Mesenteric fat pad (tissue), 1 donor: Measurements from ENCODE around the gene BATF. TPM values are rescaled to one million over a fixed set of nuclear protein-coding genes. Genes with fewer than 3 reads are reported as not detected.

Source experiments
- DNase-seq: peaks from one replicate; pipeline ENCODE4 v3.0.0-alpha.2; 2020; ENCODE audit warnings: low spot score
- total RNA-seq: library from RNA; stranded (reverse); fragmentation: NEBNext Ultra II Directional; extraction: Animal tissue kit (Norgen Biotek cat#: 25700); gene quantifications from one replicate; pipeline ENCODE4 v1.2.1, GENCODE V29; 2021
- donor health status: DM: yes; HTN: yes; CAD: no.

BATF gene
- total RNA-seq, 1 donor from 2014 or later, result 8.1 TPM

DNA sequence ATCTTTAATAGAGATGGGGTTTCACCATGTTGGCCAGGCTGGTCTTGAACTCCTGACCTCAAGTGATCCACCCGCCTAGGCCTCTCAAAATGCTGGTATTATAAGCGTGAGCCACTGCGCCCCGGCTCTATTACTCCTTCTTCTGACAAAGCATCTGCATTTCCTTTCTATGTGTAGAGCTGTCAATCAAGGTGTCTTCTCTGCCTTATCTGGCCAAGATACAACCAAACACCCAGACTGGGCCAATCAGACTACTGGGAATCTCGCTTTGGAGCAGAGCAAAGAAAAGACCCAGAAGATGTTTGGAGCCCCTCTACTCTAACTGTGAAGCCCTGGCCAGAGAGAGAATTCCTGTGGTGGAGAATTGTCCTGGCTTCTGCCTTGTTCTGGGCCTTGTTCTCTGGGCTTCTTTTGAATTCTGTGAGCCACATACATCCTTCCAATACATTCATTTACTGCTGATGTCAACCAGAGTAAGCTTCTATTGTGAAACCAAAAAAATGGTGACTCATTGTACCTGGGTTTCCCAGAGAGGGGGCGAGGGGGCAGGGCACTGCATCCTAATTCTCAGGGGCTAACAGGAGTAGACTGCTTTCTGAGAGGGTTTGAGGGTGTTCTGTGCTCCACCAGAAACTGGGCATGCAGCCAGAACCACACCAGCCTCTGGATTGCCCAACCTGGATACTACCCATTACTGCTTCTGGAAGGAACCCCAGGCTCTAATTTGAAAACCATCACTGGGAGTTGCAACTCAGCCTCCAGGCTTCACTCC is 37.4 kb downstream of the BATF start:
- no peak for DNase-seq

DNA sequence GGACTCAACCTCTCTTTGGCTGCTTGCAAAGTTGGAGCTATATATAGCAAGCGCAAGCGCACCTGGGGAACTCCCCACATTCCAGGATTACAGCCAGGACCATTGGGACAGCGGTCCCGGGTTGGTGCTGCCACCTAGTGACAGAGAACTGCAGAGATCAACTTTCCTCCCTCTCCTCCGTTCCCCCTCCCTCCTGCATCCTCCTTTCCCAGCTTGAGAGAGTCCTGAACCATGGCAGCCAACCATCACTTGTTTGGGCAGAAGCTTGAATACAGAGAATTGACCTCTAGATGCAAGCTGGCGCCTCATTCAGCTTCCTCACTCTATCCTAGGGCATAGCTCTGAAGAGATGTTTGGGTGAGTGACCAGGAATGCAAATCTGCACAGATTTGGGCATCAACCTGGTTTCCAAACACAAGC is 38.8 kb downstream of the BATF start:
- DNase-seq, result no peak

DNA sequence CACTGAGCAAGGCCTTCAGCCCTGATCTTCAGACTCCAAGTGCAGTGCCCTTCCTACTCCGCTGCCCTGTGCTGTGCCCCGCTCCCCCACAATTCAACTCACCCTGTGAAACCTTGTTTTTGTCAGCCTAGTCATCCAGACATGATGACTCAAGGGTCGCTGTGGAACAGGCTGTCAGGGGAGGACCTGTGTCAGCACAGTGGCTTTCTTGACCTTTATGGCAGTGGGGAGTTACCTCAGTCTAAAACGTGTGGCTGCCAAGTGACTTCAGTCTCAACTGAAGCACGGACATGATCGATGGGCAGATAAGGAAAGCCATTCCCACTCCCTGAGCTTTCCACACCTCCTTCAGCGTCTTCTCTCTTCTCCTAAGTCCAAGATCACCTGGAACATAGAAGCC is 39.8 kb downstream of the BATF start:
- DNase-seq, result no peak

DNA sequence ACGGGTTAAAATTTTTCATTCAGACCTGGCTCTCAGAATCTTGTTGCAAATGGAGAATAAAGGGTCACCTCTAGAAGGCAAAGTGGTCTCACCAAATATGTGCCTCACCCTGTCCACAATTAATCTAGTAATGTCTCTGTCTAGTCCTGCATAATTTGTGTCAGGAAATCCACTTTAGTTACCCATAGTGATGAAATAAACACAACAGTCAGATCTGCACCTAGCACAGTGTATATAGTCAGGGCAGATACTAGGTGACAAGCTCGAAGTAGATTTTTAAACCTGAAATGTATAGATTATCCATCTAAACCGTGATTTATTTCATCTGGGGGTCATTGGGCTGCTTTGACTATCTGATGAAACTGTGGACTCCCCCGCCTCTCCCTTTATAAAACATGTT is 40.2 kb downstream of the BATF start:
- no peak for DNase-seq

DNA sequence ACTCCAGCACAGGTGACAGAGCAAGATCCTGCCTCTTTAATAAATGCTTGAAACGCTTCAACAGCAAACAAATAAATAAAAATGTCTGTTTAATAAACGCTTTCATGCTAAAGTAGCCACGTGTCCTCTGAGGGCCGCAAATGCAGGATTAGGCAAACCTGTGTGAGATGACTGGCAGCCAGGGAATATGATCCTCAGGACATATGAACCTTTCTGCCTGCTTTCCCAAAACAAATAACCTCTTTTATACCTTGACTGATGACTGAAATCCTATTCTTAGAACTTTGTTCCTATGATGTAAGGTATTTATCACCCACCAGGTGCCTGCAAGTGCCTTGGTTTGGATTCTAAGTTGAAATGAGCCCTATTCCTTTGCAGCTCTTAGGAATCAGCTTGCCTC is 41.7 kb downstream of the BATF start:
- DNase-seq, result no peak

DNA sequence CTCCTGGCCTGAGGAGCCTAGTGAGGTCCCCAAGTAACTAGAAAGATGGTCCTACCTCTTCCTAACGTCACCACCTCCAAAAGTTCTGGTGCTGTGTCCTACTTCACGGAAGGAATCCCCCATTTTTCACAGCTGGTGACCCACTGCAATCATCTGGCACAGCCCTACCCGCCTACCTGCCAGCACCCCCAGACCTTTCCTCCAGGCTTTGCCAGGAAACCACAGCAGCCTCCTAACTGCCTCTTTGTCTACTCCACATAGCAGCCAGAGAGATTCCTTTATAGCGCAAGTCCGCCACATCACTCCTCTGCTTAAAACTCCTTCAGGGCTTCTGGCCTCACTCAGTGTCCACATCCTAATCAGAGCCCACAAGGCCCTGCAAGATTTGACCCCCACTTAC is 42.8 kb downstream of the BATF start:
- no peak for DNase-seq

DNA sequence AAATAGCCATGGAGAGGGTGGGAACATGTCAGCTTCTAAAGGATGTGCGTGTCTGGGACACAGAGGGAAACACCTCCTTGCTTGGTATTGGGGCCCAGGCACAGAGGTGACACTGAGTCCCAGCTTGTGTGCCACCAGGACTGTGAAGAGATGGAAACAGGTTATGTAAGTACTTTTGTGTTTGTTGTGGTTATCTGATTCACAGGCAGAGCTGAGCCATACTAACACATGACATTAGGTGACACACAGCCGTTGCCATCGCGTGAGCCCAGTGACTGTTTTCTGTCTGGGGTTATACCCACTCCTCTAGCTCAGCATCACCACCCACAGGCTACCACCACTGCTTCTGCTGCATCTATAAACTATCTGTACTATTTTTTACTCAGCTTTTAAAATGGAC is 44.1 kb downstream of the BATF start:
- no peak for DNase-seq

DNA sequence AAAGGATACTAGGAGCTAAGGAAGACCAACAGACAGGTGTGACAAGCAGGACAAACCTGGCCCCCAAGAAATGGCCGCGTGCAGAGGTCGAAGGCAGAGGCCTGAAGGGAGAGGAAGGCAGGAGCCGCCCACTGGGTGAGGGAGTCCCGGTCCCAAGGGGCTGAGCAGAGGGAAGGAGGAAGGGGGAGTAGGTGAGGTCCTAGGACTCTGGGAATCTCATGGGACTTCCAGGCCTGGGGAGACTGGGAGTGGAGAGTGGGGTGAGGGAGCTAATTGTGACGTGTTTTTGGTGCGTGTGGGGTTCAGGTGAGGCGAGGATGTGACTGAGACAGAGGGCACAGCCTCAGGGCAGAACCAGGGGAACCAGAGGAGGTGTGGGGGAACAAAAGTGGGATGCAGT is 44.5 kb downstream of the BATF start:
- DNase-seq, result no peak

DNA sequence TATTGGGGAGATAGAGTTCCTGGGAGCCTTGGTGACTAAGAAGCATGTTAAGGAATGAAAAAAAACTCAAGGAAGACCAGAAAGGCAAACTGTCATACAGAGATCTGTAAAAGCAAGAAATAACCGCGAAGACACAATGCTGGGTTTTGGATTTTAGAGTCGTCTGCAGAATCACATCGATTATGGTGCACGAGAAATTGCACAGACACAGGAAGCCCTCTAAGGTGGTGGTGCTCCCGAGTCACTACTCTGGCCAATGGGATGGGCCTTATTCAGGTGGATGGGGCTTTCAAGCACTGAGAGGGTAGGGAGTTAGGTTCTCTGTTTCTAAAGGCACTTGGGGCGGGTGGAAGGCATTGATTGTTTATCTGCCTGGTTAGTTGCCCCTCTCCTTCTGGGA is 45.9 kb downstream of the BATF start:
- no peak for DNase-seq

DNA sequence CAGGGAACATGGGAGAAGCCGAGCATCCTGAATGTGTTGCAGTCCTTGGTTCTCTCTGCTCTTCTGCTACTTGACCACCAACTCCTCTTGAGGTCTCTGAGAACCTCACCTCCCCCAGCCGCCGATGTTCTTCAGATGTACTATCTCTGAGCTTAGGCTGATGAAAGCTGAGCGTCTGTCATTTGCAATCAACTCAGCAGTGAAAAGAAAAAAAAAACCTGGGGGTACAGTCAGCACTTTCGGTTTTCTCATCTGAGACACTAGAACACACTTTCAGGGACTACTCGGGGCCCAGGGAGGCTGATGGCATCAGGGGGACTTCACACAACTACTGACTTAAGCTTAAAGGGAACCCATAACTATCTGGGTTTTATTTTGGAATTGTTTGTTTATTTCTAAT is 46.5 kb downstream of the BATF start:
- DNase-seq, result no peak

DNA sequence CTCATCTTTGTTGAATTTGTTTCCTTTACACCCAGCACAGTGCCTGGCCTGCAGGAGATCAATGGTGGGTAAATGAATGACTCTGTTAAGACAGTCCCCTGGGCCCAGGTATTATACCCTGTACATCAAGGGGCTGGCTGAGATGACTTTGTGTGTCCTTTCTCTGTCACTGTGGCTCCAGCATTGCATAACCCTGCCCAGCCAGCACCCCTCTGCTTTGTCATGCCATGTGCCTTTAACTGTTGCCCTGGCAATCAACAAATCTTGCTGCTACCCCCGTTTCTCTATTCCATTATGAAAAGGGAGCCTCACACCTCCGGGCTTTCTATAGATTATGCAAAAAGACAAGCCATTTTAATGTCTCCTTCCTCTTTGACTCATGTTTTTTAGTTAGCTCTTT is 48.5 kb downstream of the BATF start:
- DNase-seq, result no peak

DNA sequence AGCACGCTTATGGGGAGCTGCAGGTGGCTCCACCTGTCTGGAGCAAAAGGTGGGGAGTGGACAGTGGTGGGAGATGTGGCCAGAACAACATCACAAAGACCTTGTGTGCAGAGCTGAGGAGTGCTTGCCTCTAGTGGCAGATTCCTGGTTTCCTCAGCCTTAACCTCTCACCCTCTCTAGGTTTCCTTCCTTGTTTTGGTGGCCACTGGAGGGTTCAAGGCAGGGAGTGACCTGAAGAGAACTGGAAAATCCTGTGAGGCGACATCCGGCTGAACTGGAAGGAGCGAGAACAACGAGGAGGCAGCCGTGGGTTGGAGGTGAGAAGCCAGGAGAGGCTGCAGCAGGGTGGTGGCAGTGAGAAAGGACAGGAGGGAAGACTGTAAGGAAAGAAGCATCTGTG is 49.8 kb downstream of the BATF start:
- DNase-seq, result no peak

DNA sequence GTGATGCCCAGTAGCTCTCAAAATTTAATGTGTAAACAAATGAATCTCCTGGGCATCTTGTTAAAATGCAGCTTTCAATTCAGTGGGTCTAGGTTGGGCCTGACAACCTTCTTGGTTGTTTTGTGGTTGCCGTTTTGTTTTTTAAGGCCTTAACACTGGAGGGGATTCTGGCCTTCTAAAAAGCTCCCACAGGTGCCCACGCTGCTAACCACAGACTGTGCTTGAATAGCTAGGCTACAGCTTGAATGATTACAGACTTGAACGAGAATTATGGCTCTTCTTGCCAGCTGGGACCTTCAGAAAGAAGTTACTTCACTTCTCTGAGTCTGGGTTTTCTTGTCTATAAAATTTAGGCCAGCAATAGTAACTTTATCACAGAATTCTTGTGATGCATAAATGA is 54.8 kb downstream of the BATF start:
- DNase-seq, result no peak

DNA sequence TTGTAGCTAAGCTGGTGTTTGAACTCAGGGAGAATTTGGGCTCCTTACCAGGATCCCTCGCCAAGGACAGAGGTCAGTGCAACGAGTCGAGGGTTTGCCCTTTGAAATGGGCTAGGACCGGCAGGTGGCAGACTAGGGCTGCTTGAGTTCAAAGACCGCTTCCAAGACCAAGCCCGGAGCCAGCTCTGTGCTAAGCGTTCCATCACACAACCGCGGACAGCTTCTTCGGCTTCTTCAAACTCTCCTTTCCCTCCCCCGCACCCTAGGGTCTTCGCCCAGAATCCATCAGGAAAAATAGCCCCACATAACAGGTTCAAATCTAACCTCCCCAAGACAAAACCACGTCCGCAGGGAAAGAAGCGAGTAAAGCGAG is 55.4 kb downstream of the BATF start:
- DNase-seq, result peak; percentile 92

DNA sequence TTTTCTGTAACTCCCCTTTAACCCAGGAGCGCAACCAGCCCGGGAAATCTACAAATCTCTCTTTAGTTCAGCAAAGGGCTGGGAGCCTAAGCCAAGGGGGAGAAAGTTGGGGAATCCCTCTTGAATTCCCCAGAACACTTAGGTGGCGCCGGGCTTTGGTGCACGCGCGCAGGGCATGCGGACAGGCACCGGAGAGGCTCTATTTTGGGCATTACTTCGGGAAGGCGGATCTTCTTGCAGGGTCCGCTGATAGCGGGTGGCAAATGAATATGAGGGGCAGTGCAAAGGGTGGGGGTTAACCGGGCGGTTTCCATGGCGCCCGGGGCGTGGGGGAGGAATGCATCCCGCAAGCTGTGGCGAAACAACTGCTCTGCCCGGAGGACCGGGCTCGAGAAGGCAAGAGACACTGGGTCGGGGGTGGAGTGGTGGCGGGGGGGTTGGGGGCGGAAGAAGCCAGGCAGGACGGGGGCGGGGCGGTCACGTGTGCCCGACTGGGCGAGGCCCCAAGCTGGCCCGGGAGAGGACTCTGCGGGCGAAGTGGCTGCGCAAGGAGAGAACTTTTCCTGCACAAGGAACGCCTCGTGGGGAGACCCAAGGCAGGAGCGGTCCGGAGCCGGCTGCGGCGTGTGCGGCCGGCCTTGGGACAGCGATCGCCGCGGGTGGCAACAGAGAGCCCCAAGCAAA is 56.0 kb downstream of the BATF start, which contains the start of gene FLVCR2:
TSS of gene FLVCR2 (plus strand) at position 519 of the 684 bp plus-strand sequence. CDS start 353 bp downstream, outside the sequence.
- DNase-seq, result peak; percentile 92

DNA sequence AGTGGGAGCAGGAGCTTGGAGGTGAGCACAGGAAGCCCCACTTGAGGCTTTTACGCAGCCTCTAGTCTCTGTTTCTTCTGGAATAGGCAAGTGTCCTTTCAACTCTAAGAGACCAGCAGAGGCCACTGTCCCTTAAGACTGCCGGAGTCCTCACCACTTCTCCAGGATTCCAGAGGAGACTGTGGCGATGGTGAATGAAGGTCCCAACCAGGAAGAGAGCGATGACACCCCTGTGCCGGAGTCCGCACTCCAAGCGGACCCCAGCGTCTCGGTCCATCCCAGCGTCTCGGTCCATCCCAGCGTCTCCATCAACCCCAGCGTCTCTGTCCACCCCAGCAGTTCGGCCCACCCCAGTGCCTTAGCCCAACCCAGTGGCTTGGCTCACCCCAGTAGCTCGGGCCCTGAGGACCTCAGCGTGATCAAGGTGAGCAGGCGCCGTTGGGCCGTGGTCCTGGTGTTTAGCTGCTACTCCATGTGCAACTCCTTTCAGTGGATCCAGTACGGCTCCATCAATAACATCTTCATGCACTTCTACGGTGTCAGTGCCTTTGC is 56.6 kb downstream of the BATF start:
- DNase-seq, result no peak

DNA sequence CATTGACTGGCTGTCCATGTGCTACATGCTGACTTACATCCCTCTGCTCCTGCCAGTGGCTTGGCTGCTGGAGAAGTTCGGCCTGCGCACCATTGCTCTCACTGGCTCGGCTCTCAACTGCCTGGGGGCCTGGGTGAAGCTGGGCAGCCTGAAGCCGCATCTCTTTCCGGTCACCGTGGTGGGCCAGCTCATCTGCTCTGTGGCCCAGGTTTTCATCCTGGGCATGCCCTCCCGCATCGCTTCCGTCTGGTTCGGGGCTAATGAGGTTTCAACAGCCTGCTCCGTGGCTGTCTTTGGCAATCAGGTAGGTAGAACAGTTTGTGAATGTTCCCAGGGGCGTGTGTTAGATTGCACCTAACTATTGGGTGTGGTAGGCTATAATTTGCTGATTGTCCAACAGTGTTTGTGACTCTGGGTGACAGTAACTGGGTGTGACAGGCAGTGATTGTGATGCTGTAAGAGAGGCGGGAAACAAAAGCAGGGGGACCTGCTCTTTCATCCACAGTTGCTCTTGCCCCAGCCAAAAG is 57.1 kb downstream of the BATF start:
- no peak for DNase-seq

DNA sequence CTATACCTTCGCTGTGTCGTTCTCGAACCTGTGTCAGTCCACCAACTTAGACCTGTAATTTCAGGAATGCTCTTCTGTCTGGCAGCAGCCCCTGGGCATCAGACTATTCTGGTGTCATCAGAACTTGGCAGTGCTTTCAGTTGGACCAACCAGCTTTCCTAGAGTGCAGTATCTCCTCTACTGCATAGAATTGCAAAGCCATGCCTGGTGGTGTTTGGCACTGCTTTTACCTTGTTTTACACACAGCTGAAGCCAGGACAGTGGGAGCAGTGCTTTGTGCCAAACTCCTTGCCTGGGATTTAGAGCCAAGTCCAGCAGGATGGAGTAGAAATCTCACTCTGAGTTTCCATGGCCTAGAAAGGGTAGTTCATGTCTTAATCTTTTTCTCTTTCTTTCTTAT is 57.6 kb downstream of the BATF start:
- no peak for DNase-seq

DNA sequence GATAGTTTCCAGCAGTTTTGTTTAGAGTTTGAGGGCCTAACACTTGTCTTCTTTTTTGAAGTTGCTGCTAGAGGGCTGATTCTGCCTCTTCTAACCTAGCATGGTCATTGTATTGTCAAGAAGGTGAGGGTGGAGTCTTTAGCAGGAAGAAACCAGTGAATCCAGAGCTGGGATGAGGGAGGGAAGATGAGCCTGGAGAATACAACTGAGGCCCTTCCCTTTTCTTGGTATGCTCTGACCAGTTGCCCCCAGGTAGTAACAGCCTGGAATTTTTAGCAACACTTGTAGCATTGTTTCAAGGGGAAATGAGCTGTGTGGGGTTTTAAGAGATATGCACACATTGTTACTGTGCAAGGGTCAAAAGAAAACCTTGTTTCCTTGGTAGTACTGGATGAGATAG is 65.1 kb downstream of the BATF start:
- DNase-seq, result no peak

DNA sequence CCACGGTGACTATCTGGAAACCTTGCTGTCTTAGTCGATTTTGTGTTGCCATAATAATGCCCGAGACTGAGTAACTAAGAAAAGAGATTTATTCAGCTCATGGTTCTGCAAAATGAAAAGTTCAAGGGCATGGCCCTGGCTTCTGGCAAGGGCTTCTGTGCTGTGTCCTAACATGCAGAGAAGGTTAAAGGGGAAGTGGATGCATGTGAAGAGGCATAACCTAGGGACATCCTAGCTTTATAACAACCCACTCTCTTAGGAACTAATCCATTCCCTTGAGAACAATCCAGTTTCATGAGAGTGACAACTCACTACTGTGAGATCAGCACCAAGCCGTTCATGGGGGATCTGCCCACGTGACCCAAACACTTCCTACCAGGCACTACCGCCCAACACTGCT is 67.7 kb downstream of the BATF start:
- peak; percentile 30 for DNase-seq

DNA sequence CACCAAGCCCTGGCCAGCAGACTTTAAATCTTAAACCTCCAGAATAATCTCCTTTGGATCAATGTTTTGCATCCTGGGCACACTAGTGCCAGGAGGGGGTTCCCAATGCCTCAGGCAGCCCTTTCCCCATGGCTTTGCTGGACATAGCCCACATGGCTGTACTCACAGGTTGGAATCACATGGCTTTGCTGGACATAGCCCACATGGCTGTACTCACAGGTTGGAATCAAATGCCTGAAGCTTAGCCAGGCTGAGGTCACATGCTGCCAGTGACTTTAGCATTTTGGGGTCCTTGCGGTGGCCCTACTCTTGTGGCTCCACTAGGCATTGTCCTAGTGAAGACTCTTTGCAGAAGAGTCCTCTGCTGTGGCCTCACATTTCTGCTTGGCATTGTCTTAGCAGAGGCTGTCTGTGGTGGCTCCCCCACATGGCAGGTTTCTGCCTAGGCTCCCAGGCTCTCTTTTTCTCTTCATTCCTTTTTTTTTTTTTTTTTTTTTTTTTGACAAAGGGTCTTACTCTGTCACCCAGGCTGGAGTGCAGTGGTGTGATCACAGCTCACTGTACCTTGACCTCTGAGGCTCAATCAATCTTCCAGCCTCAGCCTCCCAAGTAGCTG is 69.2 kb downstream of the BATF start:
- DNase-seq, result no peak

DNA sequence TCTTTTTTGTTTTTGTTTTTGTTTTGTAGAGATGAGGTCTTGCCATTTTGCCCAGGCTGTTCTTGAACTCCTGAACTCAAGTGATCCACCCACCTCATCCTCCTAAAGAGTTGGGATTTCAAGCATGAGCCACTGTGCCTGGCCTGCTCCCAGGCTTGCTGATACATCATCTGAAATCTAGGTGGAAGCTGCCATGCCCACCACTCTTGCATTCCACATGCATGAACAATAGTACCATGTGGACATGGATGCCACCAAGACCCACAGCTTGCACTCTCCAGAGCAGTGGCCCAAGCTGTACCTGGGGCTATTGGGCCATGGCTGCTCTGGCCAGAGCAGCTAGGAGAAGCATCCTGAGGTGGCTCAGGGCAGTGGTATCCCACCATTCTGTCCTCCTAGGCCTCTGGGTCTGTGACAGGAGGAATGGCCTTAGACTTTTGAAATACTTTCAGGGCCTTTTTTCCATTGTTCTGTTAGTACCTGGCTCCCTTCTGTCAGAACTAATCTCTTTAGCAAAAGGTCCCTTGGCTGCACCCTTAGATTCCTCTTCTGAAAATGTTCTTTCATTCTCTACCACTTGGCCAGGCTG is 69.8 kb downstream of the BATF start:
- no peak for DNase-seq
